Epithelial cell of esophagus (primary cell): ENCODE measurements around the gene CHST8.

Source experiments
- DNase-seq: peaks from one replicate; pipeline ENCODE4 v3.0.0; 2010; ENCODE audit warnings: low read depth
- H3K4me3 ChIP-seq: 2 replicates; pipeline ENCODE4 v1.5.1; 2011; ENCODE audit warnings: mild to moderate bottlenecking, low read length, control low read depth
- TF ChIP-seq, protein P1 (sequence below): IDR thresholded peaks from 2 replicates; pipeline ENCODE4 v1.5.1; 2011; ENCODE audit warnings: low read depth, mild to moderate bottlenecking, low read length, control low read depth, inconsistent platforms; ENCODE audit not compliant: insufficient read depth; ENCODE audit errors: missing control alignments

CHST8 gene

DNA sequence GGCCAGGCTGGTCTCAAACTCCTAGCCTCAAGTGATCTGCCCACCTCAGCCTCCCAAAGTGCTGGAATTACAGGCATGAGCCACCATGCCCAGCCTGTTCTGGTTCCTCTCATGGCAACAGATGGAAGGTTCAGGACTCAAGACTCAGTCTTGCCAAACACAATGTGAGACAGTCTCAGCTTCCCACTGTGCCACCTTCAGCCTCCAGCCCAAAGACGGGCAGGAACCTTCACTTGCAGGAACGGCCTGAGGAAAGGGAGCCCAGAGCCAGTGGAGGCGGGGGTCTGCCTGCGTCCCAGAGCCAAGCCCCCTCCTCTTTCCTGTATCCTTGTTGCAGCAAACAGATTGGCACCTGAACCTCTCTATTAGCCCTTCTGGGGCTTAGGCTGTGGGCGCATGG is 2.9 kb upstream of the CHST8 start:
- TF ChIP-seq, protein P1, sequence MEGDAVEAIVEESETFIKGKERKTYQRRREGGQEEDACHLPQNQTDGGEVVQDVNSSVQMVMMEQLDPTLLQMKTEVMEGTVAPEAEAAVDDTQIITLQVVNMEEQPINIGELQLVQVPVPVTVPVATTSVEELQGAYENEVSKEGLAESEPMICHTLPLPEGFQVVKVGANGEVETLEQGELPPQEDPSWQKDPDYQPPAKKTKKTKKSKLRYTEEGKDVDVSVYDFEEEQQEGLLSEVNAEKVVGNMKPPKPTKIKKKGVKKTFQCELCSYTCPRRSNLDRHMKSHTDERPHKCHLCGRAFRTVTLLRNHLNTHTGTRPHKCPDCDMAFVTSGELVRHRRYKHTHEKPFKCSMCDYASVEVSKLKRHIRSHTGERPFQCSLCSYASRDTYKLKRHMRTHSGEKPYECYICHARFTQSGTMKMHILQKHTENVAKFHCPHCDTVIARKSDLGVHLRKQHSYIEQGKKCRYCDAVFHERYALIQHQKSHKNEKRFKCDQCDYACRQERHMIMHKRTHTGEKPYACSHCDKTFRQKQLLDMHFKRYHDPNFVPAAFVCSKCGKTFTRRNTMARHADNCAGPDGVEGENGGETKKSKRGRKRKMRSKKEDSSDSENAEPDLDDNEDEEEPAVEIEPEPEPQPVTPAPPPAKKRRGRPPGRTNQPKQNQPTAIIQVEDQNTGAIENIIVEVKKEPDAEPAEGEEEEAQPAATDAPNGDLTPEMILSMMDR = no peak

DNA sequence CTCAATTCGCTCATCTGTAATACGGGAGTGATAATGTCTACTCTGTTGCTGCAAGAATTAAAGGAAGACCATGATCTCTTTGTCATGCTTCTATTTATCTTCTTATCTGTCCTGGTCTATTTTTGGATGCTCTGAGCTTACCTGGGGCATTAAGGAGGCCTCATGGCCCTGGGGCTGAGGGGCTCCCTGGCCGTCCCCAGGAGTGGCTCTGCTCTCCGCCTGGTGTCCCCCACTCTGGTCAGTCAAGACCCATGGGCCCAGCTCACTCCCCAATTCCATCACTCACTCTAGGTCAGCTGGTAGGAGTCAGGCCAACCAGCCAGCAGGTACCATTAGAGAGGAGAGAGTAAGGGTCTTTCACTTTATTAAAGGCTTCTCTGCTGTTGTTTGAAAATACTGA is 1.1 kb upstream of the CHST8 start:
- no peak overlapping the region for H3K4me3 ChIP-seq
- no peak for DNase-seq
- TF ChIP-seq, protein P1 = no peak

More for the DNA sequence above, 2.9 kb upstream of the CHST8 start:
- no peak for DNase-seq
- H3K4me3 ChIP-seq = no peak overlapping the region

DNA sequence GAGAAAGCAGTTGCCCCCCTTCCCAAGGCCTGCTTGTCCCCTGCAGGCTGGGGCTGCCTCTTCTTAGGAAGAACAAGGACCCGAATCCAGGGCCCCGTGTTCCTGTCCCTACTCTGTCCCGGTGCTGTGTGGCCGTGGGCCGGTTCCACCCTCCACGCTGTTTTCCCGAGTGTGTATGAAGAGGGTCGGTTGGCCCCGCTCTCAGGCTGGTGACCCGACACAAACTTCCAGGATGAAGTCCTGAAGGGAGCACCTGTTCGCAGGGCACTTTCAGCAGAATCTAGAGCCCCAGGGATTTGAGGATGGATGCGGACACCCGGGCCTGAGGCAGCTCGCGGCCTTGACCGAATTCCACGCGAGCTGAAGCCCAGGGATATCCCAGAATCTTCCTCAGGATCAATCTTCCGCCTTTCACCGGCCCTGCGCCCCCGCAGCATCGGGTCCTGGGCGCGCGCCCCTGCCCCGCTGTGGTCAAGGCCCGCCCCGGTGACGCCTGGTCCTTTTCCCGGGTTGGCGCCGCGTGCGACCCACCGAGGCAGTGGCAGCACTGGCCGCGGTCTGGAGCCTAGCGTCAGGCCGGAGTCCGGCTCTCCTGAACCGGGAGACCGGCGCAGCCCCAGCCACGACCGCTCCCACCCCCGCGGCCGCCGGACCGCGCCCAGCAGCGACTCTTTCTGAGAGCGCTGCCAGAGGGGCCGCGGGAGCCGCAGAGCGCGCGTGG is 528 bp upstream of the CHST8 start:
- DNase-seq = no peak
- H3K4me3 ChIP-seq = no peak overlapping the region
- TF ChIP-seq, protein P1 = no peak

DNA sequence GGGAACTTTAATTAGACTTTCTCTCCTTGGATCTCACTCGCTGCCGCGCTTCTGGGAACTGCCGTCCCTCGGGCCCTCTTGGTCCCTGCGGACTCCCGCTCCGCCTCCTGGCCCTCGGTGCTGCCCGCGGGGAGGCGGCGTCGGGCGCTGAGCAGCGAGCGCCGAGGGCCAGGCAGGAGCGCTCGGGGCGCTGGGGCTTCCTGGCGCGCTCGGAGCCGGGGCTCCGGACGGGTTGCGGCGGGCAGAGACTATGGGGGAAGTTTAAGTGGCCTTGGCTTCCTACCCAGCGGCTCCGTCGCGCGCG is 704 bp downstream of the CHST8 start:
- H3K4me3 ChIP-seq = no peak overlapping the region
- no peak for DNase-seq
- TF ChIP-seq, protein P1 = no peak

DNA sequence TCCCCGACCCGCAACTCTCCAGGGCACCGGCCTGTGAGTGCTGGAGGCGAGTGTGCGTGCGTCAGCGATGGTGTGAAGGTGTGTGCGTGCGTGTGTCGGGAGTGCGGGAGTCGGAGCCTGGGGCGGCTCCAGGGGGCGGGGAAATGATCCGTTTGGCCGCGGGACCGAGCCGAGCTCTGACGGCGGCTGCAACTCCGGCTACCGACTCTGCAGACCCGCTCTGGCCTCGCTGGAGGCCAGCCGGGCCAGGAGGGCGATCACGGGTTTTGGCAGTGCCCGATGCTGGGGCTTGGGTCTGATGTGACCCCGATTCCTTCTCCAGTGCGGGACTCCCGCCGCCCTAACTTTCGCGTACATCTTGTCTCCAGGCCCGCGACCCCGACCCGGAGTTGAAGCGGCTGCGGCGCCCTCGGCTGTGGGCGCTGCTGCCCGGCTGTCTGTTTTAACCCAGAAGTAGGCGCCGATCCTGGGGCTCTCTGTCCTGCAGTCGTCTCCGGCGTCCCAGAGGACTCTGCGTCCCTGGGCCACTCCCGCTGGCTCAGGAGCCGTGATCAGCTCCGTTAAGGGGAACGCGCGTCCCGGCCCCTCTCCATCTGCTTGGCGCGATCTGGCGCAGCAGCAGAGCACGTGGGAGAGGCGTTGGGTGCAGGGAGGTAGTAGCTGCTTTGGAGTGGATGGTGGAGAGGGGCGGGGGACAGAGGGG is 1.2 kb downstream of the CHST8 start:
- TF ChIP-seq, protein P1 = no peak
- no peak for DNase-seq
- H3K4me3 ChIP-seq = no peak overlapping the region

DNA sequence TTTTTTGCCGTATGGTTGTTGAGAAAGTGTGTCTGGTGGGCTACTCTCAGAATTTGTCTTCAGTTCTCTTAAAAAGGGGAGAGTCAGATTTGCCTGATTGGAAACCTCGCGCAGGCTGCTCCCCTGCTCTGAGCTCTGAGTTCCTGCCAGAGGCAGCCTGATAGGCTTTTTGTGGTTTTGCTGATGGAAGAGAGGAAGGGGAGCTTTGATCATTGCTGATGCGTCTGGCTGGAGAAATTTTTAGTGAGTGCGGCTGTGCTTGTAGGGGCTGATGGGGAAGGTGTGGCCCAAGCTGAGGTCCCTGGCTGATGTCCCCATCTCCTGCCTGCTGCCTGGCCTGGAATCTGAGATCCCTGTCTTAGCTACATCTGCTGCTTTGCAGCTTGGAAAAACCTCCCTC is 2.8 kb downstream of the CHST8 start:
- TF ChIP-seq, protein P1 = no peak
- DNase-seq = no peak
- H3K4me3 ChIP-seq = no peak overlapping the region

DNA sequence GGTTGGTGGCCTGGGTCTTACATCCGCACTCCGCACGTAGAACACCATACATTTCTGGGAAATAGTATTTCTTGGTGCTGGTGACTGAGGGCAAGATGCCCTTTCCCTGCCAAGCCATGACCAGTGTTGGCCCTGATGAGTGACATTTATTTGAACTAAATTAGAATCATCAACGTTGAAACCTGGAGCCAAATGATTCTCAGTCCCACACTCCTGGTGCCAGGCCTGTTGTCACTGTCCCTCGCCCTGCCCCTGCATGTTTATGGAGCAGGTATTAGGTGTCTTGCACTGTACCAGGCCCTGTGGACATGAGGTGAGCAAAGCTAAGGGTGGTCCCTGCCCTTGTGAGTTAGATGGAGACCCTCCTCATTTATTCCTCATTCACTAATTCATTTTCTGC is 5.8 kb downstream of the CHST8 start:
- no peak overlapping the region for H3K4me3 ChIP-seq
- TF ChIP-seq, protein P1 = no peak
- DNase-seq = no peak
